ENCODE measurements around the gene TMEM81. TPM values are rescaled to one million over a fixed set of nuclear protein-coding genes. Genes with fewer than 3 reads are reported as not detected.

The TMEM81 gene
- total and polyA plus RNA-seq, 2 of the 8 experiments (the other 6 are each of a cell fraction or from before 2014, with no cell fraction given) = 2.1 to 5.9 TPM

DNA sequence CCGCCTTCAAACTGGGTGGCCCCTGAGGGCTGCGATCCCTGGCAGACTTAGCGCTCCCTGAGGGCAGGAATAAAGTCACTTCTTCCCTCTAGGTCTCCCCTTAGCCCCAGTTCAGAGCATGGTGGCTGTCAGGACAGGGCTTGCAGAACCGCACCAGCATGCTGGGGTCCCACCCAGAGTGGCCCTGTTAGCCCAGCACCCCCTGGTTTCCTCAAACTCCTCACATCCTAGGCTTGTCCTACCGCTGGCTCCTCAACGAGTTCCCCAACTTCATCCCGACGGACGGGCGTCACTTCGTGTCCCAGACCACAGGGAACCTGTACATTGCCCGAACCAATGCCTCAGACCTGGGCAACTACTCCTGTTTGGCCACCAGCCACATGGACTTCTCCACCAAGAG lies 25.4 kb downstream of the TMEM81 start:
- no peak overlapping the region for H4K91ac ChIP-seq (replicated peaks; ENCODE audit: insufficient read length, low read length)
- POLR2A ChIA-PET (ENCODE audit: partially characterized antibody) = no interaction called here
- H3K4me1 ChIP-seq (replicated peaks in 1 of 4; ENCODE audit: control insufficient read depth in 3 of 4, insufficient read depth in 4 of 4, low read length in 3 of 4) = peaks cover 0 to 4% (median 2%) of the 10 kb centered on the region in 4 experiments; a peak in 4 of 7 replicates
- no peak overlapping the region for H3K14ac ChIP-seq (ENCODE audit: insufficient read length)
- FAIRE-seq (no peak), DNase-seq (ENCODE audit: low read depth in 1 of 2, low spot score in 2 of 2) (no peak)
- H3K9ac ChIP-seq (replicated peaks in 1 of 4; ENCODE audit: extremely low read depth in 1 of 4, low read depth in 3 of 4, low read length in 3 of 4) = no peak overlapping the region
- no peaks in the 10 kb centered on the region for H3K36me3 ChIP-seq (ENCODE audit: control insufficient read depth in 2 of 4, insufficient read depth in 4 of 4, low read length in 3 of 4)
- CTCF ChIA-PET (ENCODE audit: partially characterized antibody) = interaction anchor here (1.3 to 38.9 kb wide), 4 partner anchors 10 to 71 kb away, joined by 3 to 1336 read pairs (median 34); partner anchors contain the start of gene CNTN2
- H2BK5ac ChIP-seq (ENCODE audit: low read depth, low read length) = no peak overlapping the region
- H2BK15ac ChIP-seq (ENCODE audit: low read length) = no peak overlapping the region
- H2BK120ac ChIP-seq (replicated peaks; ENCODE audit: low read depth, low read length) = no peak overlapping the region
- H2AFZ ChIP-seq (ENCODE audit: low read length) = no peak overlapping the region
- H2AK5ac ChIP-seq (ENCODE audit: low read depth, low read length) = no peak overlapping the region
- no peak overlapping the region for H3K4me2 ChIP-seq (ENCODE audit: insufficient read depth in 1 of 2, low read depth in 2 of 2, low read length in 2 of 2)
- no peak overlapping the region for H3K4me3 ChIP-seq (ENCODE audit: extremely low read depth in 1 of 4, insufficient read depth in 2 of 4, low read depth in 3 of 4, low read length in 4 of 4)
- no peak overlapping the region for H3K56ac ChIP-seq (replicated peaks; ENCODE audit: insufficient read length, low read depth, low read length)
- H3K23ac ChIP-seq (ENCODE audit: insufficient read length) = no peak overlapping the region
- H4K20me1 ChIP-seq (replicated peaks in 1 of 2; ENCODE audit: control insufficient read depth in 1 of 2, insufficient read depth in 2 of 2, low read length in 2 of 2) = no peaks in the 10 kb centered on the region
- no peak overlapping the region for H4K8ac ChIP-seq (ENCODE audit: extremely low read depth, insufficient read depth, low read length)
- H3K9me3 ChIP-seq (ENCODE audit: insufficient read depth in 2 of 2, low read depth in 1 of 2, low read length in 1 of 2) = no peaks in the 10 kb centered on the region
- no peaks in the 10 kb centered on the region for H3K79me1 ChIP-seq (ENCODE audit: low read depth, low read length)
- H2BK20ac ChIP-seq (ENCODE audit: low read length) = no peak overlapping the region
- WGBS, 2 experiments (ENCODE audit: extremely low coverage in 1 of 2, insufficient coverage in 1 of 2, insufficient read length in 1 of 2, insufficient replicate concordance in 2 of 2, low coverage in 1 of 2, low lambda C conversion rate in 2 of 2, missing lambda C conversion rate in 1 of 2) = 95% methylated on average over 12 of the region's 12 CpGs; no CpG with 5 or more reads in 1 of the 2 experiments
- no peaks in the 10 kb centered on the region for H3K27me3 ChIP-seq (replicated peaks in 1 of 4; ENCODE audit: control insufficient read depth in 3 of 4, extremely low read depth in 1 of 4, insufficient read depth in 3 of 4, low read length in 3 of 4)
- no peak overlapping the region for H4K5ac ChIP-seq (ENCODE audit: insufficient read length, low read depth, low read length)
- H3K23me2 ChIP-seq (ENCODE audit: low read depth, low read length) = no peaks in the 10 kb centered on the region
- H2BK12ac ChIP-seq (ENCODE audit: low read depth, low read length) = no peak overlapping the region
- no peak overlapping the region for H3K18ac ChIP-seq (ENCODE audit: extremely low read depth, low read length)
- no peaks in the 10 kb centered on the region for H3K79me2 ChIP-seq (ENCODE audit: control insufficient read depth in 1 of 2, insufficient read depth in 2 of 2, low read length in 2 of 2)
- H3K4ac ChIP-seq (replicated peaks; ENCODE audit: insufficient read length, low read depth, low read length) = no peak overlapping the region
- no peak overlapping the region for H3K27ac ChIP-seq (ENCODE audit: low read depth, low read length)
- TF ChIP-seq TCF12 (IDR thresholded peaks at IDR 0.05; ENCODE audit: low read depth, low read length) (no peak), MAFK (IDR thresholded peaks at IDR 0.05; ENCODE audit: low read depth, low read length) (no peak), POLR2A (IDR thresholded peaks at IDR 0.05; ENCODE audit: control extremely low read depth in 1 of 2, low read depth in 2 of 2, low read length in 2 of 2) (no peak), SP4 (IDR thresholded peaks at IDR 0.05; ENCODE audit: low read length) (no peak), TBP (IDR thresholded peaks at IDR 0.05; ENCODE audit: low read depth, low read length) (no peak), RNF2 (IDR thresholded peaks at IDR 0.05; ENCODE audit: borderline replicate concordance, low read depth, low read length, missing control alignments, poor library complexity, severe bottlenecking) (no peak), CEBPB (IDR thresholded peaks at IDR 0.05; ENCODE audit: low read depth, low read length) (no peak), POU5F1 (IDR thresholded peaks at IDR 0.05; ENCODE audit: low read depth, low read length) (no peak), KDM1A (IDR thresholded peaks at IDR 0.05; ENCODE audit: borderline replicate concordance, low read length) (no peak), BACH1 (IDR thresholded peaks at IDR 0.05; ENCODE audit: low read length) (no peak), NANOG (IDR thresholded peaks at IDR 0.05; ENCODE audit: insufficient read depth, low read depth, low read length, poor library complexity, severe bottlenecking) (no peak), CHD2 (IDR thresholded peaks at IDR 0.05; ENCODE audit: low read length) (no peak), TAF1 (IDR thresholded peaks at IDR 0.05; ENCODE audit: low read depth, low read length) (no peak)
- TF ChIP-seq, protein P1, sequence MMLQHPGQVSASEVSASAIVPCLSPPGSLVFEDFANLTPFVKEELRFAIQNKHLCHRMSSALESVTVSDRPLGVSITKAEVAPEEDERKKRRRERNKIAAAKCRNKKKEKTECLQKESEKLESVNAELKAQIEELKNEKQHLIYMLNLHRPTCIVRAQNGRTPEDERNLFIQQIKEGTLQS (IDR thresholded peaks at IDR 0.05; ENCODE audit: insufficient read depth, low read depth, low read length) = no peak
- TF ChIP-seq, protein P2, sequence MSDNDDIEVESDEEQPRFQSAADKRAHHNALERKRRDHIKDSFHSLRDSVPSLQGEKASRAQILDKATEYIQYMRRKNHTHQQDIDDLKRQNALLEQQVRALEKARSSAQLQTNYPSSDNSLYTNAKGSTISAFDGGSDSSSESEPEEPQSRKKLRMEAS (IDR thresholded peaks at IDR 0.05) = no peak
